Activated B cell treated with CpG ODN at 0.5 μM for 24 hours (primary cell): ENCODE measurements around the gene RNF121. TPM values are rescaled to one million over a fixed set of nuclear protein-coding genes. Genes with fewer than 3 reads are reported as not detected.
"Not testable (repeated sequence)": the region's sequence is repeated elsewhere in the genome, so short reads cannot be mapped to it uniquely, and the experiment has no call there.

ENCODE experiments used
- ATAC-seq: fragments of 200-7000 bp; cut with Tn5 transposase; one replicate; pipeline ENCODE4 v1.10.0; 2021; ENCODE audit warnings: low read depth, mild to moderate bottlenecking, moderate library complexity
- CTCF ChIA-PET: fragments of 350-600 bp; sonication (Branson Sonifier 250); formaldehyde crosslinking; loops from one replicate; lab custom pipeline; 2021; ENCODE audit warnings: antibody characterized with exemption; lab: Charles Lee
- POLR2A ChIA-PET: fragments of 350-600 bp; sonication (Branson Sonifier 250); formaldehyde crosslinking; loops from one replicate; lab custom pipeline; 2021; ENCODE audit warnings: antibody characterized with exemption; lab: Charles Lee
- DNase-seq: peaks from one replicate; pipeline ENCODE4 v3.0.0; 2022
- H3K27ac Mint-ChIP-seq: one replicate; pipeline ENCODE4 v1.8.0; 2020; ENCODE audit warnings: mixed read lengths
- H3K27me3 Mint-ChIP-seq: one replicate; pipeline ENCODE4 v1.8.0; 2021; ENCODE audit warnings: mixed read lengths
- H3K36me3 Mint-ChIP-seq: one replicate; pipeline ENCODE4 v1.8.0; 2021; ENCODE audit warnings: low read depth, mixed read lengths
- H3K4me1 Mint-ChIP-seq: one replicate; pipeline ENCODE4 v1.8.0; 2021; ENCODE audit warnings: mixed read lengths
- H3K4me3 Mint-ChIP-seq: one replicate; pipeline ENCODE4 v1.8.0; 2020; ENCODE audit warnings: mild to moderate bottlenecking, mixed read lengths
- H3K9me3 Mint-ChIP-seq: one replicate; pipeline ENCODE4 v1.8.0; 2020; ENCODE audit warnings: mixed read lengths
- CTCF ChIP-seq: fragments of 200-600 bp; IDR thresholded peaks from one replicate; pipeline ENCODE4 v1.8.0; 2022; ENCODE audit warnings: antibody characterized with exemption, mild to moderate bottlenecking
- intact Hi-C: fragments of 100-400 bp; cut with micrococcal nuclease; formaldehyde crosslinking; loops from one replicate; pipeline ENCODE4 v1.15.1; 2024
- total RNA-seq: library from RNA; stranded (reverse); gene quantifications from 2 replicates; pipeline ENCODE4 v1.2.3, GENCODE V29; 2022

The RNF121 gene
- total RNA-seq, 1 donor from 2014 or later: 47.4 TPM

- H3K4me3 Mint-ChIP-seq: no peak overlapping the region
- ATAC-seq (no peak), DNase-seq (no peak)
- no peaks in the 10 kb centered on the region for H3K9me3 Mint-ChIP-seq
- intact Hi-C loops: no loop called here
- ChIA-PET CTCF (no interaction called here), POLR2A (interaction anchor here (1.2 kb wide), 1 partner anchor 20 kb away, joined by 4 read pairs; the partner anchor contains the start of genes RNF121 and XNDC1N)
- H3K27me3 Mint-ChIP-seq: no peaks in the 10 kb centered on the region
- no peak overlapping the region for H3K27ac Mint-ChIP-seq
- peaks cover 8% of the 10 kb centered on the region for H3K4me1 Mint-ChIP-seq
- no peak for TF ChIP-seq CTCF
- peaks cover 49% of the 10 kb centered on the region for H3K36me3 Mint-ChIP-seq
These were observed 20.6 kb upstream of the RNF121 start for GRCh38 chr11:71908218-71908617.

GRCh38 chr11:71910775-71911174 is 18.1 kb upstream of the RNF121 start:
- H3K4me3 Mint-ChIP-seq, DNase-seq, ATAC-seq, H3K27ac Mint-ChIP-seq, H3K4me1 Mint-ChIP-seq, H3K9me3 Mint-ChIP-seq, H3K27me3 Mint-ChIP-seq, POLR2A ChIA-PET: not testable (repeated sequence)
- intact Hi-C loops: loop anchor here (2.0 kb wide), 1 partner anchor 180 kb away; no protein-coding TSS in a partner anchor
- CTCF ChIA-PET: interaction anchor here (1.3 kb wide), 1 partner anchor 105 kb away, joined by 3 read pairs; no protein-coding TSS in a partner anchor
- H3K36me3 Mint-ChIP-seq: peaks cover 59% of the 10 kb centered on the region

- peaks cover 62% of the 10 kb centered on the region for H3K36me3 Mint-ChIP-seq
- ChIA-PET POLR2A (interaction anchor here (0.6 to 0.9 kb wide), 2 partner anchors 16 to 62 kb away, joined by 3 to 7 read pairs; partner anchors contain the start of gene XNDC1N), CTCF (interaction anchor here (0.6 to 1.3 kb wide), 5 partner anchors 17 to 232 kb away, joined by 3 to 4 read pairs (median 4); partner anchors contain the start of genes IL18BP, RNF121 and XNDC1N)
- H3K27me3 Mint-ChIP-seq, H3K4me3 Mint-ChIP-seq, ATAC-seq, H3K4me1 Mint-ChIP-seq, H3K9me3 Mint-ChIP-seq: not testable (repeated sequence)
- DNase-seq: peak; percentile 32
- H3K27ac Mint-ChIP-seq: peak overlapping the region; percentile 32
- intact Hi-C loops: loop anchor here (2.0 kb wide), 1 partner anchor 179 kb away; no protein-coding TSS in a partner anchor
These were observed 17.4 kb upstream of the RNF121 start for GRCh38 chr11:71911321-71911985.

- POLR2A ChIA-PET: interaction anchor here (0.9 kb wide), 1 partner anchor 16 kb away, joined by 7 read pairs; the partner anchor contains the start of gene XNDC1N
- H3K27ac Mint-ChIP-seq, H3K4me3 Mint-ChIP-seq: not testable (repeated sequence)
These were observed 16.9 kb upstream of the RNF121 start for GRCh38 chr11:71911986-71912340.

GRCh38 chr11:71913756-71914526 is 14.9 kb upstream of the RNF121 start:
- no peak for DNase-seq
- Mint-ChIP-seq H3K4me3 (no peak overlapping the region), H3K4me1 (peaks cover 8% of the 10 kb centered on the region), H3K9me3 (no peaks in the 10 kb centered on the region), H3K27ac (no peak overlapping the region), H3K36me3 (peaks cover 69% of the 10 kb centered on the region), H3K27me3 (no peaks in the 10 kb centered on the region)
- no peak for TF ChIP-seq CTCF
- intact Hi-C loops: no loop called here
- CTCF ChIA-PET: no interaction called here
- ATAC-seq: no peak
- POLR2A ChIA-PET: no interaction called here

More at GRCh38 chr11:71911986-71912340, 16.9 kb upstream of the RNF121 start:
- intact Hi-C loops: loop anchor here (2.0 kb wide), 1 partner anchor 179 kb away; no protein-coding TSS in a partner anchor
- ATAC-seq, H3K27me3 Mint-ChIP-seq, DNase-seq, H3K9me3 Mint-ChIP-seq, H3K4me1 Mint-ChIP-seq: not testable (repeated sequence)
- CTCF ChIA-PET: interaction anchor here (0.8 to 1.3 kb wide), 4 partner anchors 17 to 232 kb away, joined by 3 to 4 read pairs (median 4); partner anchors contain the start of genes IL18BP and RNF121
- peaks cover 60% of the 10 kb centered on the region for H3K36me3 Mint-ChIP-seq

GRCh38 chr11:71914617-71915189 is 14.1 kb upstream of the RNF121 start:
- H3K9me3 Mint-ChIP-seq: no peaks in the 10 kb centered on the region
- POLR2A ChIA-PET: no interaction called here

More at GRCh38 chr11:71914617-71915189, 14.1 kb upstream of the RNF121 start:
- Mint-ChIP-seq H3K36me3 (peaks cover 69% of the 10 kb centered on the region), H3K4me3 (no peak overlapping the region), H3K27me3 (no peaks in the 10 kb centered on the region), H3K27ac (no peak overlapping the region), H3K4me1 (peaks cover 8% of the 10 kb centered on the region)
- no peak for TF ChIP-seq CTCF
- intact Hi-C loops: no loop called here
- ATAC-seq (no peak), DNase-seq (no peak)
- CTCF ChIA-PET: no interaction called here
